Left lobe of liver (tissue), 2 donors: ENCODE results near the gene FAM221B. TPM values are rescaled to one million over a fixed set of nuclear protein-coding genes. Genes with fewer than 3 reads are reported as not detected.
A peak's percentile ranks its signal among the peaks of the same experiment; 100 is the strongest.

ENCODE experiments used
- ATAC-seq: fragments of 200-7000 bp; cut with Tn5 transposase; one replicate; pipeline ENCODE4 v1.9.1; 2020; ENCODE audit warnings: mild to moderate bottlenecking, moderate library complexity
- DNase-seq: peaks from one replicate; pipeline ENCODE4 v3.0.0-alpha.2; 2020; ENCODE audit warnings: low spot score
- total RNA-seq: library from RNA; stranded (reverse); gene quantifications from one replicate; pipeline ENCODE4 v1.2.1, GENCODE V29; 2021
- donor health status: DM: no; HTN: no; CAD: no; lungs with moderate emphysema.
- donor health status: DM: no; HTN: yes; CAD: no.

Gene FAM221B
- not detected for total RNA-seq

GRCh38 chr9:35828716-35829083 is at the start of gene FAM221B:
Gene FAM221B, minus strand, starts transcription at chr9:35828732. Its CDS starts 2,571 bp downstream, at chr9:35826161.
- DNase-seq (no peak), ATAC-seq (peak; percentile 1)

- no peak for ATAC-seq
These were observed 44.0 kb upstream of the FAM221B start for GRCh38 chr9:35872505-35872904.

GRCh38 chr9:35871545-35871944 is 43.0 kb upstream of the FAM221B start:
- no peak for DNase-seq
- ATAC-seq: no peak

More at GRCh38 chr9:35872505-35872904, 44.0 kb upstream of the FAM221B start:
- no peak for DNase-seq

GRCh38 chr9:35870351-35870923 is 41.9 kb upstream of the FAM221B start, which contains the start of gene OR13J1:
Gene OR13J1, minus strand, starts transcription at chr9:35870401. Its CDS starts 0 bp downstream, at chr9:35870401.
- ATAC-seq (no peak), DNase-seq (no peak)

GRCh38 chr9:35869621-35870216 is 41.2 kb upstream of the FAM221B start:
- no peak for DNase-seq
- no peak for ATAC-seq

- ATAC-seq: no peak
- no peak for DNase-seq
These were observed 40.4 kb upstream of the FAM221B start for GRCh38 chr9:35868933-35869332.

GRCh38 chr9:35867538-35867937 is 39.0 kb upstream of the FAM221B start:
- ATAC-seq: no peak
- DNase-seq: no peak

GRCh38 chr9:35864695-35865255 is 36.2 kb upstream of the FAM221B start:
- ATAC-seq (no peak), DNase-seq (no peak)

GRCh38 chr9:35863583-35863982 is 35.1 kb upstream of the FAM221B start:
- ATAC-seq (no peak), DNase-seq (no peak)

- DNase-seq (no peak), ATAC-seq (no peak)
These were observed 33.8 kb upstream of the FAM221B start for GRCh38 chr9:35862328-35862727.

GRCh38 chr9:35861161-35861897 is 32.8 kb upstream of the FAM221B start:
- no peak for ATAC-seq
- DNase-seq: no peak

GRCh38 chr9:35859990-35860339 is 31.4 kb upstream of the FAM221B start:
- no peak for ATAC-seq

GRCh38 chr9:35859310-35859989 is 30.9 kb upstream of the FAM221B start:
- ATAC-seq (peak; percentile 19), DNase-seq (no peak)

More at GRCh38 chr9:35859990-35860339, 31.4 kb upstream of the FAM221B start:
- no peak for DNase-seq

GRCh38 chr9:35858458-35858857 is 29.9 kb upstream of the FAM221B start:
- ATAC-seq (no peak), DNase-seq (no peak)

- ATAC-seq: no peak
These were observed 28.4 kb upstream of the FAM221B start for GRCh38 chr9:35856882-35857281.

GRCh38 chr9:35856206-35856605 is 27.7 kb upstream of the FAM221B start:
- DNase-seq (no peak), ATAC-seq (no peak)

More at GRCh38 chr9:35856882-35857281, 28.4 kb upstream of the FAM221B start:
- DNase-seq: peak; percentile 22

GRCh38 chr9:35854091-35854762 is 25.7 kb upstream of the FAM221B start:
- DNase-seq (no peak), ATAC-seq (no peak)

- ATAC-seq (no peak), DNase-seq (peak; percentile 38)
These were observed 24.6 kb upstream of the FAM221B start for GRCh38 chr9:35852876-35853865.

GRCh38 chr9:35852267-35852815 is 23.8 kb upstream of the FAM221B start:
- ATAC-seq: no peak
- peak; percentile 11 for DNase-seq
